ENCODE data around the gene THAP8. TPM values are rescaled to one million over a fixed set of nuclear protein-coding genes. Genes with fewer than 3 reads are reported as not detected.

Gene THAP8
- total RNA-seq, 1 experiment from 2014 or later: 4.0 TPM

GRCh38 chr19:35991731-35992450 lies 62.2 kb downstream of the THAP8 start:
- Mint-ChIP-seq H3K36me3 (ENCODE audit: insufficient read depth, unreplicated experiment) (peaks cover 12% of the 10 kb centered on the region), H3K9me3 (ENCODE audit: unreplicated experiment) (peaks cover 7% of the 10 kb centered on the region), H3K4me3 (ENCODE audit: unreplicated experiment) (no peak overlapping the region), H3K27me3 (ENCODE audit: insufficient read depth, unreplicated experiment) (peaks cover 5% of the 10 kb centered on the region), H3K27ac (ENCODE audit: low read depth, unreplicated experiment) (no peak overlapping the region), H3K4me1 (ENCODE audit: insufficient read depth, unreplicated experiment) (peaks cover 14% of the 10 kb centered on the region)
- DNase-seq (ENCODE audit: unreplicated experiment): no peak
- no TSS peak for BruUV-seq (replicated peaks)
- ChIA-PET POLR2A (no interaction called here), CTCF (interaction anchor here (0.6 to 0.7 kb wide), 3 partner anchors 178 to 486 kb away, joined by 3 read pairs; no protein-coding TSS in a partner anchor)
- intact Hi-C loops (cut with micrococcal nuclease): no loop called here
- TF ChIP-seq CTCF (IDR thresholded peaks at IDR 0.05; ENCODE audit: unreplicated experiment): no peak

- intact Hi-C loops (cut with micrococcal nuclease): no loop called here
- POLR2A ChIA-PET: no interaction called here
- peaks cover 13% of the 10 kb centered on the region for H3K27me3 Mint-ChIP-seq (ENCODE audit: insufficient read depth, unreplicated experiment)
- peaks cover 12% of the 10 kb centered on the region for H3K36me3 Mint-ChIP-seq (ENCODE audit: insufficient read depth, unreplicated experiment)
- H3K4me3 Mint-ChIP-seq (ENCODE audit: unreplicated experiment): no peak overlapping the region
- no peak for DNase-seq (ENCODE audit: unreplicated experiment)
- peaks cover 7% of the 10 kb centered on the region for H3K9me3 Mint-ChIP-seq (ENCODE audit: unreplicated experiment)
- peaks cover 7% of the 10 kb centered on the region for H3K4me1 Mint-ChIP-seq (ENCODE audit: insufficient read depth, unreplicated experiment)
- CTCF ChIA-PET: interaction anchor here (0.6 kb wide), 1 partner anchor 206 kb away, joined by 3 read pairs; no protein-coding TSS in a partner anchor
- TF ChIP-seq CTCF (IDR thresholded peaks at IDR 0.05; ENCODE audit: unreplicated experiment): no peak
- no TSS peak for BruUV-seq (replicated peaks)
- no peak overlapping the region for H3K27ac Mint-ChIP-seq (ENCODE audit: low read depth, unreplicated experiment)
These were observed 63.0 kb downstream of the THAP8 start for GRCh38 chr19:35990771-35991730.

GRCh38 chr19:35990156-35990555 lies 63.9 kb downstream of the THAP8 start:
- Mint-ChIP-seq H3K4me3 (ENCODE audit: unreplicated experiment) (no peak overlapping the region), H3K27me3 (ENCODE audit: insufficient read depth, unreplicated experiment) (peaks cover 22% of the 10 kb centered on the region), H3K4me1 (ENCODE audit: insufficient read depth, unreplicated experiment) (peaks cover 5% of the 10 kb centered on the region), H3K27ac (ENCODE audit: low read depth, unreplicated experiment) (no peak overlapping the region), H3K36me3 (ENCODE audit: insufficient read depth, unreplicated experiment) (peaks cover 5% of the 10 kb centered on the region), H3K9me3 (ENCODE audit: unreplicated experiment) (peaks cover 7% of the 10 kb centered on the region)
- POLR2A ChIA-PET: no interaction called here
- no peak for TF ChIP-seq CTCF (IDR thresholded peaks at IDR 0.05; ENCODE audit: unreplicated experiment)
- intact Hi-C loops (cut with micrococcal nuclease): no loop called here
- DNase-seq (ENCODE audit: unreplicated experiment): no peak
- CTCF ChIA-PET: no interaction called here
- BruUV-seq (replicated peaks): no TSS peak

GRCh38 chr19:35988824-35989223 lies 65.3 kb downstream of the THAP8 start:
- CTCF ChIA-PET: no interaction called here
- intact Hi-C loops (cut with micrococcal nuclease): no loop called here
- peaks cover 7% of the 10 kb centered on the region for H3K9me3 Mint-ChIP-seq (ENCODE audit: unreplicated experiment)
- peaks cover 35% of the 10 kb centered on the region for H3K27me3 Mint-ChIP-seq (ENCODE audit: insufficient read depth, unreplicated experiment)
- BruUV-seq (replicated peaks): no TSS peak
- no peak for TF ChIP-seq CTCF (IDR thresholded peaks at IDR 0.05; ENCODE audit: unreplicated experiment)
- H3K27ac Mint-ChIP-seq (ENCODE audit: low read depth, unreplicated experiment): no peak overlapping the region
- H3K36me3 Mint-ChIP-seq (ENCODE audit: insufficient read depth, unreplicated experiment): no peaks in the 10 kb centered on the region
- no peak overlapping the region for H3K4me3 Mint-ChIP-seq (ENCODE audit: unreplicated experiment)
- POLR2A ChIA-PET: interaction anchor here (0.6 kb wide), 1 partner anchor 656 kb away, joined by 3 read pairs; no protein-coding TSS in a partner anchor
- DNase-seq (ENCODE audit: unreplicated experiment): no peak
- no peaks in the 10 kb centered on the region for H3K4me1 Mint-ChIP-seq (ENCODE audit: insufficient read depth, unreplicated experiment)

All from MCF 10A (cell line).